ENCODE data around the gene RNF111. TPM values are rescaled to one million over a fixed set of nuclear protein-coding genes. Genes with fewer than 3 reads are reported as not detected.

RNF111 gene
- polyA plus RNA-seq, 1 donor (not counting 4 experiments of a cell fraction or from before 2014, with no cell fraction given): 27.4 TPM

- Histone ChIP-seq H3K36me3 (ENCODE audit: control insufficient read depth in 2 of 2, extremely low read depth in 1 of 2, insufficient read depth in 2 of 2, low read length in 2 of 2) (peaks cover 0 to 8% of the 10 kb centered on the region in 2 experiments), H2AFZ (ENCODE audit: control insufficient read depth, low read length) (no peak overlapping the region), H3K4me3 (ENCODE audit: control insufficient read depth in 2 of 3, extremely low read depth in 1 of 3, insufficient read depth in 2 of 3, low read depth in 1 of 3, low read length in 3 of 3) (no peak overlapping the region), H4K20me1 (ENCODE audit: control insufficient read depth, extremely low read depth, insufficient read depth, low read length) (no peaks in the 10 kb centered on the region), H3K9me3 (ENCODE audit: control insufficient read depth, low read depth, low read length) (no peaks in the 10 kb centered on the region), H3K27ac (ENCODE audit: control insufficient read depth, insufficient read depth, low read length) (no peak overlapping the region), H3K4me2 (ENCODE audit: control insufficient read depth, extremely low read depth, insufficient read depth, low read depth, low read length) (no peak overlapping the region), H3K9me1 (ENCODE audit: control insufficient read depth, extremely low read depth, insufficient read depth, low read length) (no peaks in the 10 kb centered on the region), H3K9ac (ENCODE audit: control insufficient read depth, extremely low read depth, insufficient read depth, low read length) (no peak overlapping the region), H3K79me2 (ENCODE audit: control insufficient read depth, insufficient read depth, low read length) (peaks cover 80% of the 10 kb centered on the region), H3K4me1 (ENCODE audit: control insufficient read depth, extremely low read depth, insufficient read depth, low read length) (no peaks in the 10 kb centered on the region), H3K27me3 (ENCODE audit: control insufficient read depth, extremely low read depth, insufficient read depth, low read length) (no peaks in the 10 kb centered on the region)
- DNase-seq (ENCODE audit: low read depth, low spot score) (no peak), FAIRE-seq (no peak)
- TF ChIP-seq, protein P1, sequence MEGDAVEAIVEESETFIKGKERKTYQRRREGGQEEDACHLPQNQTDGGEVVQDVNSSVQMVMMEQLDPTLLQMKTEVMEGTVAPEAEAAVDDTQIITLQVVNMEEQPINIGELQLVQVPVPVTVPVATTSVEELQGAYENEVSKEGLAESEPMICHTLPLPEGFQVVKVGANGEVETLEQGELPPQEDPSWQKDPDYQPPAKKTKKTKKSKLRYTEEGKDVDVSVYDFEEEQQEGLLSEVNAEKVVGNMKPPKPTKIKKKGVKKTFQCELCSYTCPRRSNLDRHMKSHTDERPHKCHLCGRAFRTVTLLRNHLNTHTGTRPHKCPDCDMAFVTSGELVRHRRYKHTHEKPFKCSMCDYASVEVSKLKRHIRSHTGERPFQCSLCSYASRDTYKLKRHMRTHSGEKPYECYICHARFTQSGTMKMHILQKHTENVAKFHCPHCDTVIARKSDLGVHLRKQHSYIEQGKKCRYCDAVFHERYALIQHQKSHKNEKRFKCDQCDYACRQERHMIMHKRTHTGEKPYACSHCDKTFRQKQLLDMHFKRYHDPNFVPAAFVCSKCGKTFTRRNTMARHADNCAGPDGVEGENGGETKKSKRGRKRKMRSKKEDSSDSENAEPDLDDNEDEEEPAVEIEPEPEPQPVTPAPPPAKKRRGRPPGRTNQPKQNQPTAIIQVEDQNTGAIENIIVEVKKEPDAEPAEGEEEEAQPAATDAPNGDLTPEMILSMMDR (optimal IDR thresholded peaks at IDR 0.05 in 1 of 3, IDR thresholded peaks at IDR 0.05 in 1 of 3, conservative IDR thresholded peaks at IDR 0.05 in 1 of 3; ENCODE audit: extremely low read depth in 1 of 3, insufficient read depth in 2 of 3, low read length in 3 of 3): no peak
- TF ChIP-seq EZH2 (IDR thresholded peaks at IDR 0.05; ENCODE audit: low read length): no peak
- dilution Hi-C loops (cut with MboI; ENCODE audit: extremely low pct_ligation_motif_present, low sequenced_read_pairs): no loop called here
These were observed 18.1 kb downstream of the RNF111 start for GRCh38 chr15:59005579-59005978.

GRCh38 chr15:59008086-59008485 is 20.6 kb downstream of the RNF111 start:
- H3K27me3 ChIP-seq (ENCODE audit: control insufficient read depth, extremely low read depth, insufficient read depth, low read length): no peaks in the 10 kb centered on the region
- H4K20me1 ChIP-seq (ENCODE audit: control insufficient read depth, extremely low read depth, insufficient read depth, low read length): peaks cover 2% of the 10 kb centered on the region
- no peak overlapping the region for H3K27ac ChIP-seq (ENCODE audit: control insufficient read depth, insufficient read depth, low read length)
- no peak overlapping the region for H3K9ac ChIP-seq (ENCODE audit: control insufficient read depth, extremely low read depth, insufficient read depth, low read length)
- dilution Hi-C loops (cut with MboI; ENCODE audit: extremely low pct_ligation_motif_present, low sequenced_read_pairs): no loop called here
- peaks cover 80% of the 10 kb centered on the region for H3K79me2 ChIP-seq (ENCODE audit: control insufficient read depth, insufficient read depth, low read length)
- DNase-seq (ENCODE audit: low read depth, low spot score) (no peak), FAIRE-seq (no peak)
- H3K4me3 ChIP-seq (ENCODE audit: control insufficient read depth in 2 of 3, extremely low read depth in 1 of 3, insufficient read depth in 2 of 3, low read depth in 1 of 3, low read length in 3 of 3): no peak overlapping the region
- no peaks in the 10 kb centered on the region for H3K4me1 ChIP-seq (ENCODE audit: control insufficient read depth, extremely low read depth, insufficient read depth, low read length)
- H3K9me1 ChIP-seq (ENCODE audit: control insufficient read depth, extremely low read depth, insufficient read depth, low read length): no peaks in the 10 kb centered on the region
- H3K4me2 ChIP-seq (ENCODE audit: control insufficient read depth, extremely low read depth, insufficient read depth, low read depth, low read length): no peak overlapping the region
- no peak for TF ChIP-seq EZH2 (IDR thresholded peaks at IDR 0.05; ENCODE audit: low read length)
- TF ChIP-seq, protein P1 (optimal IDR thresholded peaks at IDR 0.05 in 1 of 3, IDR thresholded peaks at IDR 0.05 in 1 of 3, conservative IDR thresholded peaks at IDR 0.05 in 1 of 3; ENCODE audit: extremely low read depth in 1 of 3, insufficient read depth in 2 of 3, low read length in 3 of 3): no peak
- H2AFZ ChIP-seq (ENCODE audit: control insufficient read depth, low read length): no peak overlapping the region
- H3K9me3 ChIP-seq (ENCODE audit: control insufficient read depth, low read depth, low read length): no peaks in the 10 kb centered on the region
- H3K36me3 ChIP-seq (ENCODE audit: control insufficient read depth in 2 of 2, extremely low read depth in 1 of 2, insufficient read depth in 2 of 2, low read length in 2 of 2): peaks cover 0 to 8% of the 10 kb centered on the region in 2 experiments
